ENCODE measurements around the gene ZNF575.
"Not testable (repeated sequence)": the region's sequence is repeated elsewhere in the genome, so short reads cannot be mapped to it uniquely, and the experiment has no call there.

Gene ZNF575

GRCh38 chr19:43510713-43511112, 22.3 kb upstream of the ZNF575 start:
- DNase-seq (ENCODE audit: low read depth, low spot score), result no peak

GRCh38 chr19:43511324-43511723, 21.7 kb upstream of the ZNF575 start:
- no peak for DNase-seq (ENCODE audit: low read depth, low spot score)

- DNase-seq (ENCODE audit: low read depth, low spot score), result not testable (repeated sequence)
These were observed 20.6 kb upstream of the ZNF575 start for GRCh38 chr19:43512399-43512798.

- no peak for DNase-seq (ENCODE audit: low read depth, low spot score)
These were observed 14.9 kb upstream of the ZNF575 start for GRCh38 chr19:43518051-43518450.

- peak; percentile 87 for DNase-seq (ENCODE audit: low read depth, low spot score)
These were observed 13.4 kb upstream of the ZNF575 start for GRCh38 chr19:43519436-43520088.

- no peak for DNase-seq (ENCODE audit: low read depth, low spot score)
These were observed 10.1 kb upstream of the ZNF575 start for GRCh38 chr19:43522929-43523328.

- DNase-seq (ENCODE audit: low read depth, low spot score), result not testable (repeated sequence)
These were observed 9.3 kb upstream of the ZNF575 start for GRCh38 chr19:43523696-43524095.

- peak; percentile 77 for DNase-seq (ENCODE audit: low read depth, low spot score)
These were observed 7.8 kb upstream of the ZNF575 start for GRCh38 chr19:43524922-43525835.

- peak; percentile 41 for DNase-seq (ENCODE audit: low read depth, low spot score)
These were observed 6.9 kb upstream of the ZNF575 start for GRCh38 chr19:43525836-43526771.

GRCh38 chr19:43526884-43527859, 5.8 kb upstream of the ZNF575 start, which contains the start of gene ETHE1:
TSS of gene ETHE1 (minus strand) at chr19:43527201. CDS start at chr19:43527177, 24 bp downstream.
- DNase-seq (ENCODE audit: low read depth, low spot score), result peak; percentile 62

- no peak for DNase-seq (ENCODE audit: low read depth, low spot score)
These were observed 4.9 kb upstream of the ZNF575 start for GRCh38 chr19:43527860-43528622.

GRCh38 chr19:43532571-43532961, 422 bp upstream of the ZNF575 start:
- DNase-seq (ENCODE audit: low read depth, low spot score), result no peak

GRCh38 chr19:43533546-43534304, 737 bp downstream of the ZNF575 start:
- DNase-seq (ENCODE audit: low read depth, low spot score), result peak; percentile 100

GRCh38 chr19:43534305-43534815, 1.4 kb downstream of the ZNF575 start:
- no peak for DNase-seq (ENCODE audit: low read depth, low spot score)

GRCh38 chr19:43534816-43535761, 2.1 kb downstream of the ZNF575 start:
- DNase-seq (ENCODE audit: low read depth, low spot score), result peak; percentile 89

- no peak for DNase-seq (ENCODE audit: low read depth, low spot score)
These were observed 5.9 kb downstream of the ZNF575 start for GRCh38 chr19:43538922-43539321.

- no peak for DNase-seq (ENCODE audit: low read depth, low spot score)
These were observed 7.4 kb downstream of the ZNF575 start for GRCh38 chr19:43540381-43540780.

Measured in ELF-1 (cell line).